K562 (cell line): ENCODE data around the gene CCL21. TPM values are rescaled to one million over a fixed set of nuclear protein-coding genes. Genes with fewer than 3 reads are reported as not detected.

Experiments
- ATAC-seq: fragments of 200-7000 bp; cut with Tn5 transposase; 3 replicates; pipeline ENCODE4 v1.9.1; 2020; ENCODE audit warnings: moderate library complexity
- BruUV-seq: library from RNA; stranded (reverse); fragments of 400-500 nt; replicated peaks from 2 replicates; lab custom pipeline; 2021; lab: Mats Ljungman, UMichigan
- CTCF ChIA-PET: fragments of 300-600 bp; formaldehyde crosslinking; extraction: SDS; loops from one replicate; lab custom pipeline; 2021; ENCODE audit warnings: low intra/inter-chr PET ratio; lab: Yijun Ruan, JAX
- POLR2A ChIA-PET: fragments of 300-600, 350-650 bp; sonication (Branson Sonifier 250); formaldehyde crosslinking; extraction: SDS; loops from one replicate; lab custom pipeline; 2021; ENCODE audit warnings: antibody characterized with exemption, inconsistent platforms; lab: Yijun Ruan, JAX
- DNase-seq, 4 experiments: peaks; one replicate each; pipeline versions ENCODE4 v3.0.0 to v3.0.0-alpha.2; 2011 to 2018; ENCODE audit warnings: low spot score in 3 of 4, mixed read lengths in 3 of 4; ENCODE audit errors: extremely low read depth in 1 of 4
- FAIRE-seq: peaks from 2 replicates; lab custom pipeline; 2011; peaks lifted over from hg19 to GRCh38; lab: Jason Lieb, UNC
- H2AFZ ChIP-seq: 2 replicates; pipeline ENCODE4 v1.6.0; 2011; ENCODE audit warnings: low read depth, low read length, control low read depth, inconsistent platforms
- H3K27ac ChIP-seq: fragments of 200-600 bp; 3 replicates; pipeline ENCODE4 v1.8.0; 2011; ENCODE audit warnings: low read depth, mild to moderate bottlenecking, control low read depth, inconsistent platforms, low read length, moderate library complexity, mixed read lengths; ENCODE audit errors: extremely low read depth
- H3K27me3 ChIP-seq, 2 experiments: fragments of 300-600 bp in 1 of 2; 2 replicates in 1 of 2; 3 replicates in 1 of 2; pipeline versions ENCODE4 v1.6.0 to v1.8.0; 2011; ENCODE audit warnings: inconsistent platforms in 2 of 2, low read length in 2 of 2, mild to moderate bottlenecking in 1 of 2, mixed read lengths in 1 of 2, moderate library complexity in 1 of 2; ENCODE audit not compliant: control insufficient read depth in 2 of 2, insufficient read depth in 2 of 2
- H3K36me3 ChIP-seq: fragments of 300-600 bp; 3 replicates; pipeline ENCODE4 v1.8.0; 2011; ENCODE audit warnings: mild to moderate bottlenecking, low read length, inconsistent platforms; ENCODE audit not compliant: control insufficient read depth, insufficient read depth
- H3K4me1 ChIP-seq, 2 experiments: fragments of 200-600 bp in 1 of 2; replicated peaks in 1 of 2; 2 replicates in 1 of 2; 3 replicates in 1 of 2; pipeline versions ENCODE4 v1.5.1 to v1.8.0; 2011; ENCODE audit warnings: inconsistent platforms in 2 of 2, low read length in 2 of 2, mild to moderate bottlenecking in 1 of 2, mixed read lengths in 1 of 2, moderate library complexity in 1 of 2; ENCODE audit not compliant: control insufficient read depth in 2 of 2, insufficient read depth in 2 of 2
- H3K4me2 ChIP-seq: 2 replicates; pipeline ENCODE4 v1.6.1; 2011; ENCODE audit warnings: low read length, control low read depth, inconsistent platforms, mixed read lengths; ENCODE audit not compliant: insufficient read depth
- H3K4me3 ChIP-seq: fragments of 200-600 bp; sonication (generic), shearing (Covaris generic); 2 replicates; pipeline ENCODE4 v1.5.1; 2016; ENCODE audit warnings: control low read depth, inconsistent platforms
- H3K79me2 ChIP-seq: fragments of 200-600 bp; 3 replicates; pipeline ENCODE4 v1.8.0; 2011; ENCODE audit warnings: low read length, inconsistent platforms; ENCODE audit not compliant: control insufficient read depth, insufficient read depth
- H3K9ac ChIP-seq, 2 experiments: 2 replicates each; pipeline versions ENCODE4 v1.6.0 to v1.6.1; 2011; ENCODE audit warnings: low read depth in 2 of 2, low read length in 2 of 2, control low read depth in 1 of 2, inconsistent platforms in 1 of 2, mild to moderate bottlenecking in 1 of 2, mixed read lengths in 1 of 2; ENCODE audit not compliant: insufficient read depth in 1 of 2
- H3K9me1 ChIP-seq: one replicate; pipeline ENCODE4 v1.6.0; 2011; ENCODE audit warnings: inconsistent platforms, mild to moderate bottlenecking, low read length, moderate library complexity; ENCODE audit not compliant: control insufficient read depth, insufficient read depth
- H3K9me3 ChIP-seq: replicated peaks from 2 replicates; pipeline ENCODE4 v1.5.1; 2011; ENCODE audit warnings: low read depth, low read length, inconsistent platforms; ENCODE audit not compliant: control insufficient read depth, insufficient read depth
- H4K20me1 ChIP-seq: replicated peaks from 2 replicates; pipeline ENCODE4 v1.6.1; 2011; ENCODE audit warnings: low read length, inconsistent platforms, mixed read lengths; ENCODE audit not compliant: control insufficient read depth, insufficient read depth
- CREBBP ChIP-seq: IDR thresholded peaks from one replicate; pipeline ENCODE4 v1.6.1; 2012; ENCODE audit warnings: low read depth, mild to moderate bottlenecking, control low read depth, inconsistent platforms, low read length
- GTF2F1 ChIP-seq: IDR thresholded peaks from 2 replicates; pipeline ENCODE4 v1.6.1; 2011; ENCODE audit warnings: low read depth, low read length, improper control_type of control experiment
- MAFK ChIP-seq: IDR thresholded peaks from 2 replicates; pipeline ENCODE4 v1.6.1; 2011; ENCODE audit warnings: low read length, improper control_type of control experiment
- PCBP1 ChIP-seq: fragments of 200-400 bp; formaldehyde crosslinking; IDR thresholded peaks from 2 replicates; pipeline ENCODE4 v1.6.1; 2018; ENCODE audit warnings: mild to moderate bottlenecking, low read depth, low read length; ENCODE audit not compliant: poor library complexity, severe bottlenecking
- ZNF143 ChIP-seq: sonication (generic); formaldehyde crosslinking; IDR thresholded peaks from 2 replicates; pipeline ENCODE4 v1.9.0; 2022; ENCODE audit warnings: mild to moderate bottlenecking, missing genetic modification reagents
- WGBS: fragments of 100-300 bp; shearing (Covaris generic); methylation state at CpG from one replicate; pipeline ENCODE4 v1.1.6; 2016; ENCODE audit warnings: low coverage, mixed read lengths; ENCODE audit not compliant: insufficient coverage; ENCODE audit errors: missing lambda C conversion rate; 5-methylcytosine and 5-hydroxymethylcytosine counted together
- in situ Hi-C: fragments of 300-500 bp; cut with MboI; formaldehyde crosslinking; loops from 4 replicates; pipeline ENCODE4 v1.15.0; 2018; ENCODE audit warnings: inconsistent platforms, mixed read lengths
- intact Hi-C: fragments of 100-400 bp; cut with micrococcal nuclease; formaldehyde crosslinking; loops from 2 replicates; pipeline ENCODE4 v1.14.2; 2022
- polyA plus RNA-seq, 8 experiments: library from polyadenylated mRNA; depleted of rRNA in 4 of 8; stranded (reverse) in 5 of 8; unstranded in 3 of 8; fragments of >200 nt; fragmentation: Nextera tagmentation in 2 of 8; fragmentation: Illumina TruSeq in 1 of 8; extraction: Ambion mirVana in 2 of 8; extraction: Trizol in 1 of 8; gene quantifications; 2 replicates each; pipeline versions ENCODE4 v1.2.1 to v1.2.3, GENCODE V29; 2011 to 2014; ENCODE audit warnings: inconsistent platforms in 1 of 8, missing spikeins in 1 of 8
- total RNA-seq, 7 experiments: library from RNA; depleted of rRNA in 6 of 7; stranded (reverse); fragments of >200 nt in 6 of 7; fragmentation: Illumina TruSeq in 2 of 7; extraction: Trizol in 2 of 7; gene quantifications; 2 replicates each; pipeline versions ENCODE4 v1.2.1 to v1.2.3, GENCODE V29; 2011 to 2021; ENCODE audit warnings: low replicate concordance in 1 of 7
- TF ChIP-seq, protein P1 (sequence below), 2 experiments: fragments of 250-450 bp in 1 of 2; fragments of 450-650 bp in 1 of 2; sonication (Bioruptor Pico) in 1 of 2; IDR thresholded peaks; 2 replicates each; pipeline versions ENCODE4 v1.6.1 to v1.8.0; 2016 to 2021; ENCODE audit warnings: mild to moderate bottlenecking in 2 of 2, moderate library complexity in 2 of 2, missing compliant biosample characterization in 1 of 2, missing genetic modification characterization in 1 of 2
- TF ChIP-seq, protein P2 (sequence below): fragments of 250-450 bp; sonication (Bioruptor Pico); IDR thresholded peaks from 2 replicates; pipeline ENCODE4 v1.8.0; 2022; ENCODE audit warnings: moderate library complexity, mild to moderate bottlenecking, inconsistent platforms

CCL21 gene
- total and polyA plus RNA-seq, 9 of the 15 experiments (the other 6 are each of a cell fraction or from before 2014, with no cell fraction given) = not detected

DNA sequence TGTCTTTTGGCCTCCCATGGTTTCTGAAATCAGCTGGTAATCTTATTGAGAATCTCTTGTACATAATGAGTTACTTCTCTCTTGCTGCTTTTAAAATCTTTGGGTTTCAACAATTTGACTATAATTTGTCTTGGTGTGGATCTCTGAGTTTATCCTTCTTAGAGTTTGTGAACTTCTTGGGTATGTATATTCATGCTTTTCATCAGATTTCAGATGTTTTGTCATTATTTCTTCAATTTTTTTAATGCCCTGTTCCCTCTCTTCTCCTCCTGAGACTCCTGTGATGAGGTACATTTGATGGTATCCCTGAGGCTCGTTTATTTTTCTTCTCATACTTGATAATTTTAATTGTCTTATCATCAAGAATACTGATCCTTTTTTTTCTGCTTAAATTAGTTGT, 2.2 kb upstream of the CCL21 start:
- no peak for FAIRE-seq
- no peaks in the 10 kb centered on the region; a peak in 1 of 5 replicates for H3K4me1 ChIP-seq

More for the DNA sequence above, 2.2 kb upstream of the CCL21 start:
- ChIA-PET CTCF (interaction anchor here (0.7 kb wide), 1 partner anchor 36 kb away, joined by 3 read pairs; no protein-coding TSS in a partner anchor), POLR2A (no interaction called here)
- H4K20me1 ChIP-seq = no peaks in the 10 kb centered on the region
- H3K9me1 ChIP-seq = no peaks in the 10 kb centered on the region
- in situ Hi-C loops = no loop called here
- H3K27ac ChIP-seq = no peak overlapping the region
- H3K4me3 ChIP-seq = no peak overlapping the region
- H3K9me3 ChIP-seq = no peaks in the 10 kb centered on the region
- H3K36me3 ChIP-seq = no peaks in the 10 kb centered on the region
- no peak overlapping the region for H3K4me2 ChIP-seq
- intact Hi-C loops = no loop called here
- ATAC-seq = no peak
- no peak overlapping the region for H2AFZ ChIP-seq
- 0% methylated on average over 1 of the region's 1 CpG for WGBS
- no peaks in the 10 kb centered on the region for H3K79me2 ChIP-seq
- no peak for DNase-seq
- no peak for TF ChIP-seq ZNF143
- no peak for TF ChIP-seq MAFK
- TF ChIP-seq CREBBP = no peak
- TF ChIP-seq, protein P1, sequence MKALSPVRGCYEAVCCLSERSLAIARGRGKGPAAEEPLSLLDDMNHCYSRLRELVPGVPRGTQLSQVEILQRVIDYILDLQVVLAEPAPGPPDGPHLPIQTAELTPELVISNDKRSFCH (CRISPR knock-in tag; IDR thresholded peaks at IDR 0.05) = no peak
- TF ChIP-seq, protein P1 (tag; IDR thresholded peaks at IDR 0.05) = no peak
- TF ChIP-seq, protein P2, sequence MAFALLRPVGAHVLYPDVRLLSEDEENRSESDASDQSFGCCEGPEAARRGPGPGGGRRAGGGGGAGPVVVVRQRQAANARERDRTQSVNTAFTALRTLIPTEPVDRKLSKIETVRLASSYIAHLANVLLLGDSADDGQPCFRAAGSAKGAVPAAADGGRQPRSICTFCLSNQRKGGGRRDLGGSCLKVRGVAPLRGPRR = no peak
- no peak for TF ChIP-seq PCBP1
- no peak for TF ChIP-seq GTF2F1
- no peak overlapping the region for H3K9ac ChIP-seq
- no TSS peak for BruUV-seq
- H3K27me3 ChIP-seq = peaks cover 3 to 16% of the 10 kb centered on the region in 2 experiments; a peak in 3 of 5 replicates
